Kidney epithelial cell (primary cell): ENCODE data around the gene LMBR1. TPM values are rescaled to one million over a fixed set of nuclear protein-coding genes. Genes with fewer than 3 reads are reported as not detected.

ENCODE experiments used
- DNase-seq: peaks from one replicate; pipeline ENCODE4 v3.0.0-alpha.2; 2010; ENCODE audit warnings: low read depth
- H3K27me3 ChIP-seq: 2 replicates; pipeline ENCODE4 v1.6.0; 2011; ENCODE audit warnings: low read length; ENCODE audit not compliant: control insufficient read depth, insufficient read depth
- H3K36me3 ChIP-seq: 2 replicates; pipeline ENCODE4 v1.5.1; 2011; ENCODE audit warnings: low read length; ENCODE audit not compliant: control insufficient read depth, insufficient read depth
- H3K4me3 ChIP-seq: 2 replicates; pipeline ENCODE4 v1.5.1; 2011; ENCODE audit warnings: low read depth, mild to moderate bottlenecking, control low read depth, low read length
- total RNA-seq: library from RNA; depleted of rRNA; stranded (reverse); fragments of >200 nt; gene quantifications from 2 replicates; pipeline ENCODE4 v1.2.3, GENCODE V29; 2015
- TF ChIP-seq, protein P1 (sequence below): IDR thresholded peaks from 2 replicates; pipeline ENCODE4 v1.5.1; 2011; ENCODE audit warnings: mild to moderate bottlenecking, moderate library complexity, low read length, control low read depth, inconsistent platforms; ENCODE audit not compliant: insufficient read depth, poor library complexity, severe bottlenecking

The LMBR1 gene
- total RNA-seq, 1 donor from 2014 or later = 47.3 TPM

DNA sequence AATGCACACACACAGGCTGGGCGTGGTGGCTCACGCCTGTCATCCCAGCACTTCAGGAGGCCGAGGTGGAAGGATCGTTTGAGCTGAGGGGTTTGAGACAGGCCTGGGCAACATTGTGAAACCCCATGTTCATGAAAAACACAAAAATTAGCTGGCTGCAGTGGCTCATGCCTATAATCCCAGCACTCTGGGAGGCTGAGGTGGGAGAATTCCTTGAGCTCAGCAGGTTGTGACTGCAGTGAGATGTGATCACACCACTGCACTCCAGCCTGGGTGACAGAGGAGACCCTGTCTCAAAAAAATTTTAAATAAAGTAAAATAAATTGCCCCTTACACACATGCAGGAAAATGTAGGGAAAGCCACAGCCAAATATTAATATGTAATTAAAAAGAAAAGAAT is 208.3 kb downstream of the LMBR1 start:
- no peak for DNase-seq
- TF ChIP-seq, protein P1, sequence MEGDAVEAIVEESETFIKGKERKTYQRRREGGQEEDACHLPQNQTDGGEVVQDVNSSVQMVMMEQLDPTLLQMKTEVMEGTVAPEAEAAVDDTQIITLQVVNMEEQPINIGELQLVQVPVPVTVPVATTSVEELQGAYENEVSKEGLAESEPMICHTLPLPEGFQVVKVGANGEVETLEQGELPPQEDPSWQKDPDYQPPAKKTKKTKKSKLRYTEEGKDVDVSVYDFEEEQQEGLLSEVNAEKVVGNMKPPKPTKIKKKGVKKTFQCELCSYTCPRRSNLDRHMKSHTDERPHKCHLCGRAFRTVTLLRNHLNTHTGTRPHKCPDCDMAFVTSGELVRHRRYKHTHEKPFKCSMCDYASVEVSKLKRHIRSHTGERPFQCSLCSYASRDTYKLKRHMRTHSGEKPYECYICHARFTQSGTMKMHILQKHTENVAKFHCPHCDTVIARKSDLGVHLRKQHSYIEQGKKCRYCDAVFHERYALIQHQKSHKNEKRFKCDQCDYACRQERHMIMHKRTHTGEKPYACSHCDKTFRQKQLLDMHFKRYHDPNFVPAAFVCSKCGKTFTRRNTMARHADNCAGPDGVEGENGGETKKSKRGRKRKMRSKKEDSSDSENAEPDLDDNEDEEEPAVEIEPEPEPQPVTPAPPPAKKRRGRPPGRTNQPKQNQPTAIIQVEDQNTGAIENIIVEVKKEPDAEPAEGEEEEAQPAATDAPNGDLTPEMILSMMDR = no peak
- no peaks in the 10 kb centered on the region for H3K36me3 ChIP-seq

GRCh38 chr7:156684251-156684650 is 208.7 kb downstream of the LMBR1 start:
- Histone ChIP-seq H3K4me3 (no peak overlapping the region), H3K27me3 (no peaks in the 10 kb centered on the region), H3K36me3 (no peaks in the 10 kb centered on the region)
- TF ChIP-seq, protein P1 = no peak
- DNase-seq = no peak

More for the DNA sequence above, 208.3 kb downstream of the LMBR1 start:
- no peaks in the 10 kb centered on the region for H3K27me3 ChIP-seq
- no peak overlapping the region for H3K4me3 ChIP-seq

- no peaks in the 10 kb centered on the region for H3K27me3 ChIP-seq
- TF ChIP-seq, protein P1 = no peak
- H3K36me3 ChIP-seq = no peaks in the 10 kb centered on the region
- no peak overlapping the region for H3K4me3 ChIP-seq
- DNase-seq = no peak
These were observed 210.1 kb downstream of the LMBR1 start for GRCh38 chr7:156682928-156683327.

GRCh38 chr7:156680281-156680680 is 212.7 kb downstream of the LMBR1 start:
- no peaks in the 10 kb centered on the region for H3K27me3 ChIP-seq
- TF ChIP-seq, protein P1 = no peak
- H3K4me3 ChIP-seq = no peak overlapping the region
- no peak for DNase-seq
- H3K36me3 ChIP-seq = no peaks in the 10 kb centered on the region

GRCh38 chr7:156677374-156678054 is 215.5 kb downstream of the LMBR1 start:
- DNase-seq = no peak
- Histone ChIP-seq H3K27me3 (no peaks in the 10 kb centered on the region), H3K4me3 (no peak overlapping the region), H3K36me3 (no peaks in the 10 kb centered on the region)
- TF ChIP-seq, protein P1 = no peak

DNA sequence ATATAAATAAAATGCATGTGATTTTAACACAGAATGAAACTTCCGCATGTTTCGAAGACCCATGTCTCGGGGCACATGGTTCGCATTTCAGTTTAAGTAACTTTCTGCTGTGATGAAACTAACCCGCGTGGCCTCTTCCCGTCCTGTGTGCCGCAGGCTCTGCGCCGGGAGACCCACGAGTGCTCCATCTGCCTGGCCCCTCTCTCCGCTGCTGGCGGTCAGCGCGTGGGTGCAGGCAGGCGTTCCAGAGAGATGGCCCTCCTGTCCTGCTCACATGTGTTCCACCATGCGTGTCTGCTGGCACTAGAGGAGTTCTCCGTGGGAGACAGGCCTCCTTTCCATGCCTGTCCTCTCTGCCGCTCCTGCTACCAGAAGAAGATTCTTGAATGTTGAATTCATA is 216.7 kb downstream of the LMBR1 start:
- Histone ChIP-seq H3K27me3 (no peaks in the 10 kb centered on the region), H3K4me3 (no peak overlapping the region), H3K36me3 (no peaks in the 10 kb centered on the region)
- TF ChIP-seq, protein P1 = no peak
- no peak for DNase-seq
